ENCODE data around the gene CHRM5. TPM values are rescaled to one million over a fixed set of nuclear protein-coding genes. Genes with fewer than 3 reads are reported as not detected.
A peak's percentile ranks its signal among the peaks of the same experiment; 100 is the strongest.

The CHRM5 gene
- total and polyA plus RNA-seq, 2 of the 8 experiments (the other 6 are each of a cell fraction or from before 2014, with no cell fraction given) = not detected

GRCh38 chr15:33963831-33964664, 4.2 kb upstream of the CHRM5 start:
- POLR2A ChIA-PET (ENCODE audit: partially characterized antibody) = interaction anchor here (0.6 to 0.7 kb wide), 2 partner anchors 23 to 534 kb away, joined by 3 read pairs; no protein-coding TSS in a partner anchor
- H3K4me1 ChIP-seq (replicated peaks in 1 of 4; ENCODE audit: control insufficient read depth in 3 of 4, insufficient read depth in 4 of 4, low read length in 3 of 4) = no peaks in the 10 kb centered on the region
- H3K23me2 ChIP-seq (ENCODE audit: low read depth, low read length) = no peaks in the 10 kb centered on the region
- H2BK5ac ChIP-seq (ENCODE audit: low read depth, low read length) = no peak overlapping the region
- FAIRE-seq (peak; percentile 68), DNase-seq (ENCODE audit: low read depth in 1 of 2, low spot score in 2 of 2) (no peak)
- H2BK120ac ChIP-seq (replicated peaks; ENCODE audit: low read depth, low read length) = no peak overlapping the region
- 60% methylated on average over 8 of the region's 8 CpGs; no CpG with 5 or more reads in 1 of the 2 experiments for WGBS, 2 experiments (ENCODE audit: extremely low coverage in 1 of 2, insufficient coverage in 1 of 2, insufficient read length in 1 of 2, insufficient replicate concordance in 2 of 2, low coverage in 1 of 2, low lambda C conversion rate in 2 of 2, missing lambda C conversion rate in 1 of 2)
- no peaks in the 10 kb centered on the region for H4K20me1 ChIP-seq (replicated peaks in 1 of 2; ENCODE audit: control insufficient read depth in 1 of 2, insufficient read depth in 2 of 2, low read length in 2 of 2)
- no peak overlapping the region for H2BK20ac ChIP-seq (ENCODE audit: low read length)
- H3K9ac ChIP-seq (replicated peaks in 1 of 4; ENCODE audit: extremely low read depth in 1 of 4, low read depth in 3 of 4, low read length in 3 of 4) = no peak overlapping the region
- H3K36me3 ChIP-seq (ENCODE audit: control insufficient read depth in 2 of 4, insufficient read depth in 4 of 4, low read length in 3 of 4) = no peaks in the 10 kb centered on the region
- no peak overlapping the region for H4K5ac ChIP-seq (ENCODE audit: insufficient read length, low read depth, low read length)
- no peak overlapping the region for H3K4me2 ChIP-seq (ENCODE audit: insufficient read depth in 1 of 2, low read depth in 2 of 2, low read length in 2 of 2)
- H3K27ac ChIP-seq (ENCODE audit: low read depth, low read length) = no peak overlapping the region
- H3K18ac ChIP-seq (ENCODE audit: extremely low read depth, low read length) = no peak overlapping the region
- H3K79me1 ChIP-seq (ENCODE audit: low read depth, low read length) = no peaks in the 10 kb centered on the region
- no peaks in the 10 kb centered on the region for H3K9me3 ChIP-seq (ENCODE audit: insufficient read depth in 2 of 2, low read depth in 1 of 2, low read length in 1 of 2)
- H2BK15ac ChIP-seq (ENCODE audit: low read length) = 0 out of 2 replicates have a peak overlapping the region, but pooled peaks have one; percentile 34
- no peak overlapping the region for H3K56ac ChIP-seq (replicated peaks; ENCODE audit: insufficient read length, low read depth, low read length)
- H2BK12ac ChIP-seq (ENCODE audit: low read depth, low read length) = no peak overlapping the region
- H3K23ac ChIP-seq (ENCODE audit: insufficient read length) = no peak overlapping the region
- no peak overlapping the region for H3K4me3 ChIP-seq (ENCODE audit: extremely low read depth in 1 of 4, insufficient read depth in 2 of 4, low read depth in 3 of 4, low read length in 4 of 4)
- no peaks in the 10 kb centered on the region for H3K27me3 ChIP-seq (replicated peaks in 1 of 4; ENCODE audit: control insufficient read depth in 3 of 4, extremely low read depth in 1 of 4, insufficient read depth in 3 of 4, low read length in 3 of 4)
- CTCF ChIA-PET (ENCODE audit: partially characterized antibody) = interaction anchor here (0.6 to 3.3 kb wide), 18 partner anchors 9 to 1815 kb away, joined by 3 to 27 read pairs (median 3); no protein-coding TSS in a partner anchor
- H3K4ac ChIP-seq (replicated peaks; ENCODE audit: insufficient read length, low read depth, low read length) = no peak overlapping the region
- no peak overlapping the region for H4K8ac ChIP-seq (ENCODE audit: extremely low read depth, insufficient read depth, low read length)
- no peak overlapping the region for H2AK5ac ChIP-seq (ENCODE audit: low read depth, low read length)
- no peak overlapping the region for H3K14ac ChIP-seq (ENCODE audit: insufficient read length)
- no peaks in the 10 kb centered on the region for H3K79me2 ChIP-seq (ENCODE audit: control insufficient read depth in 1 of 2, insufficient read depth in 2 of 2, low read length in 2 of 2)
- H2AFZ ChIP-seq (ENCODE audit: low read length) = no peak overlapping the region
- H4K91ac ChIP-seq (replicated peaks; ENCODE audit: insufficient read length, low read length) = no peak overlapping the region
- TF ChIP-seq TCF12 (IDR thresholded peaks at IDR 0.05; ENCODE audit: low read depth, low read length) (no peak), ASH2L (IDR thresholded peaks at IDR 0.05; ENCODE audit: low read length) (no peak), TAF1 (IDR thresholded peaks at IDR 0.05; ENCODE audit: low read depth, low read length) (no peak), TBP (IDR thresholded peaks at IDR 0.05; ENCODE audit: low read depth, low read length) (no peak), CTBP2 (IDR thresholded peaks at IDR 0.05; ENCODE audit: borderline replicate concordance, insufficient read depth, insufficient read length, low read length) (no peak), RFX5 (IDR thresholded peaks at IDR 0.05; ENCODE audit: borderline replicate concordance, low read depth, low read length) (no peak), POU5F1 (IDR thresholded peaks at IDR 0.05; ENCODE audit: low read depth, low read length) (no peak), FOSL1 (IDR thresholded peaks at IDR 0.05; ENCODE audit: insufficient read depth, low read depth, low read length) (no peak), SIX5 (IDR thresholded peaks at IDR 0.05; ENCODE audit: low read depth, low read length) (no peak)
- TF ChIP-seq, protein P1, sequence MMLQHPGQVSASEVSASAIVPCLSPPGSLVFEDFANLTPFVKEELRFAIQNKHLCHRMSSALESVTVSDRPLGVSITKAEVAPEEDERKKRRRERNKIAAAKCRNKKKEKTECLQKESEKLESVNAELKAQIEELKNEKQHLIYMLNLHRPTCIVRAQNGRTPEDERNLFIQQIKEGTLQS (IDR thresholded peaks at IDR 0.05; ENCODE audit: insufficient read depth, low read depth, low read length) = no peak
